GM20431 (cell line): ENCODE measurements around the gene OTOP3.

Experiments
- in situ Hi-C: fragments of 300-500 bp; cut with MseI, MboI; formaldehyde crosslinking; loops from one replicate; pipeline ENCODE4 v1.15.0; 2020; ENCODE audit warnings: low sequenced_read_pairs; ENCODE audit not compliant: unreplicated experiment

OTOP3 gene

GRCh38 chr17:74937064-74938051 is 1.7 kb downstream of the OTOP3 start:
- in situ Hi-C loops = no loop called here

GRCh38 chr17:74938194-74938950 is 2.7 kb downstream of the OTOP3 start:
- in situ Hi-C loops = no loop called here

DNA sequence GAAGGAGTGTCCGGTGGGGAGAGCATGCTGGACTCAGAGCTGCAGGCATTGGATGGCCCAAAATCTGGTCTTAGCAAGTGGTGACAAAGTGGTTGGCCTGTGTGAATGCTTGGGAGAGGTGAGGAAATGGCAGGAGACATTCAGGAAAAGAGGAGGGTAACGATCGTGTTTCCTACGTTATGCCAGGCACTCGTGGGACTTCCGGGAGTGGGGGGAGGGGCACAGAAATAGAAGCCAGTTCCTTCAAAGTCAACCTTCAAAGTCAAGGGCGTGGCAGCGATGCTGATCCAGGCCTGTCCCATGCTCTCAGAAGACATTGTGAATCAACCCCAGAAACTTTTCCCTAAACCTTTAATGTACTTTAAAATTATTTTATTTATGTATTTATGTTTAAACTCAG is 3.8 kb downstream of the OTOP3 start:
- in situ Hi-C loops = no loop called here

GRCh38 chr17:74941128-74941725 is 5.5 kb downstream of the OTOP3 start:
- in situ Hi-C loops = no loop called here

DNA sequence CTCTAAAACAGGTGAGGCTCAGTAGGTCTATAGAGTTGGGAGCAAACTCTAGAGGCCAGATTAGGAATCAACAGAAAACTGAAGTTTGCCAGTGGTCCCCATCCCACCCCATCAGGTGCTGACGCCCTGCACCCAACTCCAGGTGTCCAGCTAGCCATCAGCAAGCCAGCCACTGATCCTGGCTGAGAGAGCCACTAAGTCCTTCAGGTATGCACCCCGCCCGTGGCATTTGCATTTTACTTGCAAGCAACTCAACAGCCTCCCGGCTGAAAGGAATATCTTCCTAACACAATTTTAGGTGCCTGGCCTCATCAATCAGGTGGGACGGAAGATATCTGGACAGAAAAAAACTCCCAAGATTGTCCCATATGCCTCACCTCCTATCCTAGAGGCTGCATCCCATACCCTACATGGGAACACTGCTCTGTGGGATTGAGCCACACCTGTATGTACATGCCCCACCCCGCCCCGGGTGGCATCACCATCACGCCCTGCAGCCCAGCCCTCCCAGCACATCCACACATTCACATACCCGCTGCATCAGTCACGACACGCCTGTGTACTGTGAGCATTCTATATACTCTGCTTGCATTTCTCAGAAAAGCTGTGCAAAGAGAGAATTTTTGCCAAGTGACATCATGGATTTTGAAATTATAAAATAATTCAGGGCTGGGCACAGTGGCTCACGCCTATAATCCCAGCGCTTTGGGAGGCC is 8.3 kb downstream of the OTOP3 start:
- in situ Hi-C loops = no loop called here

GRCh38 chr17:74945543-74945942 is 9.8 kb downstream of the OTOP3 start:
- in situ Hi-C loops = no loop called here

GRCh38 chr17:74946641-74947040 is 10.9 kb downstream of the OTOP3 start:
- in situ Hi-C loops = no loop called here

DNA sequence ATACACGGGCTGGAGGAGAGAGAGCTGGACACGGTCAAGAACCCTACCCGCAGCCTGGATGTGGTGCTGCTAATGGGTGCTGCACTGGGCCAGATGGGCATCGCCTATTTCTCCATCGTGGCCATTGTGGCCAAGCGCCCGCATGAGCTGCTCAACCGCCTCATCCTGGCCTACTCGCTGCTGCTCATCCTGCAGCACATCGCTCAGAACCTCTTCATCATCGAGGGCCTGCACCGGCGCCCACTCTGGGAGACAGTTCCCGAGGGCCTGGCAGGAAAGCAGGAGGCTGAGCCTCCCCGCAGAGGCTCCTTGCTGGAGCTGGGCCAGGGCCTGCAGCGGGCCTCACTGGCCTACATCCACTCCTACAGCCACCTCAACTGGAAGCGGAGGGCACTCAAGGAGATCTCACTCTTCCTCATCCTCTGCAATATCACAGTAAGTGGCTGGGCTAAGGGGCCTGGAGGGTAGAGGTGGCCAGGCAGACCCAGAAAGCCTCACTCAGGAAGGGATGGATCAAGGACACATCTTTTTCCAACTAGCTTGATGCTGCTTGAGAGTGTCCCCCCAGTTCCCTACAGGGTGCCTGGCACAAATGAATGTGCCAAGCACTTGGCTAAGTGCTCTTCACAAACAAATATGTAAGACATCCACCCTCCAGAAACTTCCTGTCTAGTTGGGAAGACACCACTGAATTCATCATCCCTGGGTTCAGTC is 11.5 kb downstream of the OTOP3 start:
- in situ Hi-C loops = no loop called here

- in situ Hi-C loops = no loop called here
Observed at GRCh38 chr17:74949455-74950115, 13.9 kb downstream of the OTOP3 start.

GRCh38 chr17:74950207-74950606 is 14.5 kb downstream of the OTOP3 start:
- in situ Hi-C loops = no loop called here

- in situ Hi-C loops = no loop called here
Observed at GRCh38 chr17:74951065-74951464, 15.4 kb downstream of the OTOP3 start.

DNA sequence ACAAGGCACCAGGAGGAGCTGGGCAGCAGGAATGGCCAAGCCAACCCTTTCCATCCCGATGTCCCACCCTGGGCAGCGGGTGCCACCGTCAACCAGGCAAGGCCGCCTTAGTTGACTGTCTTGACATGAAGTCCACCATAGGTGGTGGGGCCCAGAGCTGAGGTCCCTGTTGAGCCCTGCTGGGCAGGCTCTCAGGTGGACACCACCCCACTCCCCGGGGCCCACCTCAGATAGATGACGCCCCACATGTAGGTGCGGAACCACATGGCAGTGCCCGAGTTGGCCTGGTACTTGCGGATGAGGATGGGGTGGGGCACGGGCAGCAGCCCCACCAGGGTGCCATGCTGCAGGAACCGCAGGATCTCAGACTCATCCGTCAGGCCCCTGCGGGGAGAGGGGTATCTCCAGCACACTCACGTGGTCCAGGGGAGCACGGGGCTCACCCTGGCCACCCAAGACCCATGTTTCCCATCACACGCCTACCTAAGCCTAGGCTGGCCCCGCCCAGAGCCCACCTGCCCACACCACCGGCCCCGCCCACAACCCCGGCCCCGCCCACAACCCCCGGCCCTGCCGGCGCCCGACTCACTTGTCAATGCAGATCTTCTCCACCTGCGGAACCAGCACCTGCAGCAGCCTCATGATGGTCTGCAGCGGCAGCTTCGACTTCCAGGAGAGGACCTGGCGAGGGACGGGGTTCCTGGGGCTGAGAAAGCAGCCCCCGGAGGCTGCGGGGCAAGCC is 16.2 kb downstream of the OTOP3 start:
- in situ Hi-C loops = no loop called here

DNA sequence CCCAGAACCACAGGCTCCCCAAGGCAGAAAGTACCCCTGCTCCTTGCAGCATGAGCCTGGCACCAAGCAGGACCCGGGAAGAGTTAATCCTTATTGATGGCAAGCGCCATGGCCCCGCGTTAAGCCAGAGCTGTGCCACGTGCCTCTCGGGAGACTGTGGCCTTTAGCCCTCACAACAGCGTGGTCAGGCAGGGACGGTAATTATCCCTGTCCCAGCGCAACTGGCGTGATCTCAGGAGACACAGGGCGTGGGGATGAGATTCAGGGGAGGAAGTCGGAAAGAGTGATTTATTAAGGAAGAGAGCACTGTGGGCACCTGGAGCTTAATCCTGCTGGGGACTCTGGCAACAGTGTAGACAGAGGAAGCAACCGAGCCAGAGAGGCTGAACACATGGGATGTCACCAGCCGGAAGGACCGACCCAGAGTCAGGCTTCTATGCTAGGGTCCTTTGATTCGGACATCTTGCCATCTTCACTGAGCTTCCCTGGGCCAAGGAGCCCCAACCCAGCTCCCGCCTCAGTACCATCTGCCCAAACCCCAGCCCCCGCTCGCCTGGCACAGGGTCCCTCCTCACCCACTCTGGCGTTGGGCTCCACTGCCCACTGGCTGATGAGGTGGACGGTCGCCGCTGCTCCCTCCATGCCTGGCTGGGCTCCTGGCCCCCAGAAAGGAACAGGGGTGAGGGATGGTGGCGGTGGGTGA is 16.9 kb downstream of the OTOP3 start:
- in situ Hi-C loops = no loop called here

DNA sequence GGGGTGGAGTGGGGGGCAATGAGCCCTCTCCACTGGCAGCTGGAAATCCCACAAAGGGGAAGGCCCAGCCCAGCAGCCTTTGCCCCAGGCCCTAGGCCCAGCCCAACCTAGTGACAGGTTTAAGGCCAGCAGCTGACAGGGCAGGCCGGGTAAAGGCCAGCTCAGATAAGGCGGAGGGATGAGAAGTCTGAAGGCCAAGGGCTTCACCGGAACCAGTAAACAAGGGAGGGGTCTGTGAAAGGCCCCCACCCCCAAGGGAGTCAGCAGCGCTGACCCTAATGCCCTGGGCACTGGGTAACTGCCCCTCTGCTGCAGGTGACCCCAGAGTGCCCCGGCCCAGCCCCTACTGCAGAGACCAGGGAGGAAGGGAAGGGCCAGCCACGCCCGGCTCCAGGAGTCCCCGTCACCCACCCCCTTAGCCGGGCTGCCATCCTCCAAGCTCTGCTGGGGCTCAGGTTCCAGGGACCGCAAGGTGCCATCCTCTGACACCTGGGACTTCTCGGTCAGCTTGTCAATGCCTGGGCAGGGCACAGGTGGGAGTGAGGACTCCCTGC is 17.5 kb downstream of the OTOP3 start:
- in situ Hi-C loops = no loop called here

GRCh38 chr17:74954115-74954514 is 18.4 kb downstream of the OTOP3 start:
- in situ Hi-C loops = no loop called here

- in situ Hi-C loops = no loop called here
Observed at GRCh38 chr17:74954665-74955421, 19.1 kb downstream of the OTOP3 start.

- in situ Hi-C loops = no loop called here
Observed at GRCh38 chr17:74956093-74956492, 20.4 kb downstream of the OTOP3 start.
